Measurements from ENCODE around the gene ZRANB1. TPM values are rescaled to one million over a fixed set of nuclear protein-coding genes. Genes with fewer than 3 reads are reported as not detected.

Gene ZRANB1
- total RNA-seq, 1 experiment from 2014 or later, result 12.5 TPM

- BruUV-seq (replicated peaks), result no TSS peak
- CTCF ChIA-PET, result no interaction called here
- no peak overlapping the region for H3K4me3 Mint-ChIP-seq (ENCODE audit: low read depth, unreplicated experiment)
- no peaks in the 10 kb centered on the region for H3K9me3 Mint-ChIP-seq (ENCODE audit: low read depth, unreplicated experiment)
- no peaks in the 10 kb centered on the region for H3K4me1 Mint-ChIP-seq (ENCODE audit: low read depth, unreplicated experiment)
- TF ChIP-seq CTCF (IDR thresholded peaks at IDR 0.05; ENCODE audit: unreplicated experiment), result no peak
- H3K36me3 Mint-ChIP-seq (ENCODE audit: insufficient read depth, unreplicated experiment), result peaks cover 63% of the 10 kb centered on the region
- DNase-seq, result no peak
- no peak overlapping the region for H3K27ac Mint-ChIP-seq (ENCODE audit: unreplicated experiment)
- H3K27me3 Mint-ChIP-seq (ENCODE audit: unreplicated experiment), result no peaks in the 10 kb centered on the region
- intact Hi-C loops (cut with micrococcal nuclease; ENCODE audit: unreplicated experiment), result no loop called here
These were observed 54.4 kb downstream of the ZRANB1 start for GRCh38 chr10:124996127-124996853.

- no peak for TF ChIP-seq CTCF (IDR thresholded peaks at IDR 0.05; ENCODE audit: unreplicated experiment)
- Mint-ChIP-seq H3K27me3 (ENCODE audit: unreplicated experiment) (no peaks in the 10 kb centered on the region), H3K36me3 (ENCODE audit: insufficient read depth, unreplicated experiment) (peaks cover 57% of the 10 kb centered on the region), H3K9me3 (ENCODE audit: low read depth, unreplicated experiment) (no peaks in the 10 kb centered on the region), H3K27ac (ENCODE audit: unreplicated experiment) (no peak overlapping the region), H3K4me3 (ENCODE audit: low read depth, unreplicated experiment) (no peak overlapping the region), H3K4me1 (ENCODE audit: low read depth, unreplicated experiment) (no peaks in the 10 kb centered on the region)
- no peak for DNase-seq
- BruUV-seq (replicated peaks), result no TSS peak
- intact Hi-C loops (cut with micrococcal nuclease; ENCODE audit: unreplicated experiment), result no loop called here
- CTCF ChIA-PET, result no interaction called here
These were observed 54.9 kb downstream of the ZRANB1 start for GRCh38 chr10:124996854-124997215.

- no peak for TF ChIP-seq CTCF (IDR thresholded peaks at IDR 0.05; ENCODE audit: unreplicated experiment)
- no peaks in the 10 kb centered on the region for H3K27me3 Mint-ChIP-seq (ENCODE audit: unreplicated experiment)
- no peaks in the 10 kb centered on the region for H3K9me3 Mint-ChIP-seq (ENCODE audit: low read depth, unreplicated experiment)
- no peak overlapping the region for H3K27ac Mint-ChIP-seq (ENCODE audit: unreplicated experiment)
- no TSS peak for BruUV-seq (replicated peaks)
- DNase-seq, result no peak
- no peaks in the 10 kb centered on the region for H3K4me1 Mint-ChIP-seq (ENCODE audit: low read depth, unreplicated experiment)
- intact Hi-C loops (cut with micrococcal nuclease; ENCODE audit: unreplicated experiment), result no loop called here
- CTCF ChIA-PET, result no interaction called here
- H3K4me3 Mint-ChIP-seq (ENCODE audit: low read depth, unreplicated experiment), result no peak overlapping the region
- peaks cover 53% of the 10 kb centered on the region for H3K36me3 Mint-ChIP-seq (ENCODE audit: insufficient read depth, unreplicated experiment)
These were observed 55.4 kb downstream of the ZRANB1 start for GRCh38 chr10:124997306-124997705.

GRCh38 chr10:124997771-124998623 lies 56.1 kb downstream of the ZRANB1 start:
- CTCF ChIA-PET, result no interaction called here
- BruUV-seq (replicated peaks), result no TSS peak
- intact Hi-C loops (cut with micrococcal nuclease; ENCODE audit: unreplicated experiment), result no loop called here
- H3K4me1 Mint-ChIP-seq (ENCODE audit: low read depth, unreplicated experiment), result no peaks in the 10 kb centered on the region
- no peaks in the 10 kb centered on the region for H3K27me3 Mint-ChIP-seq (ENCODE audit: unreplicated experiment)
- no peaks in the 10 kb centered on the region for H3K9me3 Mint-ChIP-seq (ENCODE audit: low read depth, unreplicated experiment)
- DNase-seq, result no peak
- H3K36me3 Mint-ChIP-seq (ENCODE audit: insufficient read depth, unreplicated experiment), result peaks cover 46% of the 10 kb centered on the region
- no peak for TF ChIP-seq CTCF (IDR thresholded peaks at IDR 0.05; ENCODE audit: unreplicated experiment)
- H3K4me3 Mint-ChIP-seq (ENCODE audit: low read depth, unreplicated experiment), result no peak overlapping the region
- no peak overlapping the region for H3K27ac Mint-ChIP-seq (ENCODE audit: unreplicated experiment)
